GM19025 (cell line): Measurements from ENCODE around the gene KIAA2012.

Source experiments
- ATAC-seq: cut with Tn5 transposase; IDR thresholded peaks from one replicate; pipeline ENCODE4 v1.9.1; 2021; ENCODE audit warnings: mild to moderate bottlenecking, low read depth, moderate library complexity; ENCODE audit not compliant: unreplicated experiment

KIAA2012 gene

GRCh38 chr2:202072737-202073401 lies at the start of gene KIAA2012:
TSS of gene KIAA2012 (plus strand) at chr2:202073255. CDS start at chr2:202073628, 373 bp downstream.
- ATAC-seq: no peak

- no peak for ATAC-seq
These were observed 49.2 kb upstream of the KIAA2012 start for GRCh38 chr2:202023904-202024266.

GRCh38 chr2:202024871-202025270 lies 48.2 kb upstream of the KIAA2012 start:
- ATAC-seq: no peak

GRCh38 chr2:202025816-202026215 lies 47.2 kb upstream of the KIAA2012 start:
- ATAC-seq: no peak

DNA sequence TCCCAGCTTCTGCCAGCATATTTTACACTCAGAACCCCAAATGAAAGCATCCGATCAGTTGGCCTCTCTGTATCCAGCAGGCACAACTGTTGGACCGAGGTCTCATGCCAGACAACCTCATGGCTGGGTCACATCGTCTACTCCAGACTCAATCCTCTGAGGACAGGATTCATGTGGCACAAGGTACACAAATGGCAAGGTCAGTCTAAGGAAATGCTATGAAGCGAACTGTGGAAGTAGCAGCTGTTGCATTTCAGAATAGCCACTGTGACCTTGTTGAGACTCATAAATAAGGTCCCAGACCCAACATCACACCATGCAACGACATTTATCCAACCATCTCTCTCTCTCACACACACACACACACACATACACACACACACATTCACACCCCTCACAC lies 46.5 kb upstream of the KIAA2012 start:
- no peak for ATAC-seq

- no peak for ATAC-seq
These were observed 42.4 kb upstream of the KIAA2012 start for GRCh38 chr2:202030691-202031090.

DNA sequence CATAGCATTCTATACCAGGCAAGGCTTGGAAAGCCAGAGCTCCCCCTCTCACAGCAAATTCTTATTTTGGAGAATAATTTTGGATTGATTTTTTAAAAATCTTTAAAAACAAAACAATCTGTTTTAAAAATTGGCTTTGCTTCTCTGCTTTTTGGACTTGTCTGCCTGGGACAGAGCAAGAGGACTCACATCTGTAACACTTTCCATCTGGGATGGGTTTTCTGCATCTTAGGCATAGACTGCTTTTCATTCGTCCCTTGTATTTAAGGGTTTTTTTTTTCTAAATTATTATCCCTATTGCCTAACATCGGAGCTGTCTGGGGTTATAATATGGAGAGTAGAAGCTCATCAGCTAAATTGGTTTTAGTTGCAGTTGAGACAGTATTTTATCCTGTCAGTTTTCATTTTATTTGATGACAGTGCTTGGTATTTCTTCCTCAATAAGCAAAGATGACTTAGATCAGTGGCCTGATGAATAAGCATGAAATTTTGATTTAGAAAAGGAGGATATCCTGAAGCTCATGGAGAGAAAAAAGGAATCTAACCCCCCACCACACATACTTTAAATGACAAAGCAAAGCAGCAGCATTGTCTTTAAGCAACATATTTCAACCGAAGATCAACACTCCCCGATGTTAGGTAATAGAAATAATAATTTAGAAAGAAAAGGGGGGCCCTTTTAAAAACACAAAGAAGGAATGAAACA lies 41.7 kb upstream of the KIAA2012 start:
- ATAC-seq: no peak

- no peak for ATAC-seq
These were observed 40.2 kb upstream of the KIAA2012 start for GRCh38 chr2:202032846-202033316.

- ATAC-seq: peak; percentile 69
These were observed 39.5 kb upstream of the KIAA2012 start, which contains the start of gene FZD7 for GRCh38 chr2:202033317-202034248. TSS of gene FZD7 (plus strand) at chr2:202033855. CDS start at chr2:202034648, 793 bp downstream.

GRCh38 chr2:202034249-202035088 lies 38.6 kb upstream of the KIAA2012 start:
- peak; percentile 13 for ATAC-seq

DNA sequence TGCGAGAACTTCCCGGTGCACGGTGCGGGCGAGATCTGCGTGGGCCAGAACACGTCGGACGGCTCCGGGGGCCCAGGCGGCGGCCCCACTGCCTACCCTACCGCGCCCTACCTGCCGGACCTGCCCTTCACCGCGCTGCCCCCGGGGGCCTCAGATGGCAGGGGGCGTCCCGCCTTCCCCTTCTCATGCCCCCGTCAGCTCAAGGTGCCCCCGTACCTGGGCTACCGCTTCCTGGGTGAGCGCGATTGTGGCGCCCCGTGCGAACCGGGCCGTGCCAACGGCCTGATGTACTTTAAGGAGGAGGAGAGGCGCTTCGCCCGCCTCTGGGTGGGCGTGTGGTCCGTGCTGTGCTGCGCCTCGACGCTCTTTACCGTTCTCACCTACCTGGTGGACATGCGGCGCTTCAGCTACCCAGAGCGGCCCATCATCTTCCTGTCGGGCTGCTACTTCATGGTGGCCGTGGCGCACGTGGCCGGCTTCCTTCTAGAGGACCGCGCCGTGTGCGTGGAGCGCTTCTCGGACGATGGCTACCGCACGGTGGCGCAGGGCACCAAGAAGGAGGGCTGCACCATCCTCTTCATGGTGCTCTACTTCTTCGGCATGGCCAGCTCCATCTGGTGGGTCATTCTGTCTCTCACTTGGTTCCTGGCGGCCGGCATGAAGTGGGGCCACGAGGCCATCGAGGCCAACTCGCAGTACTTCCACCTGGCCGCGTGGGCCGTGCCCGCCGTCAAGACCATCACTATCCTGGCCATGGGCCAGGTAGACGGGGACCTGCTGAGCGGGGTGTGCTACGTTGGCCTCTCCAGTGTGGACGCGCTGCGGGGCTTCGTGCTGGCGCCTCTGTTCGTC lies 37.7 kb upstream of the KIAA2012 start:
- ATAC-seq: no peak

GRCh38 chr2:202035941-202036372 lies 37.1 kb upstream of the KIAA2012 start:
- ATAC-seq: no peak

DNA sequence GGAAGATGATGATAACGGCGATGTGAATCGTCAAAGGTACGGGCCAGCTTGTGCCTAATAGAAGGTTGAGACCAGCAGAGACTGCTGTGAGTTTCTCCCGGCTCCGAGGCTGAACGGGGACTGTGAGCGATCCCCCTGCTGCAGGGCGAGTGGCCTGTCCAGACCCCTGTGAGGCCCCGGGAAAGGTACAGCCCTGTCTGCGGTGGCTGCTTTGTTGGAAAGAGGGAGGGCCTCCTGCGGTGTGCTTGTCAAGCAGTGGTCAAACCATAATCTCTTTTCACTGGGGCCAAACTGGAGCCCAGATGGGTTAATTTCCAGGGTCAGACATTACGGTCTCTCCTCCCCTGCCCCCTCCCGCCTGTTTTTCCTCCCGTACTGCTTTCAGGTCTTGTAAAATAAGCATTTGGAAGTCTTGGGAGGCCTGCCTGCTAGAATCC lies 36.4 kb upstream of the KIAA2012 start:
- ATAC-seq: no peak

DNA sequence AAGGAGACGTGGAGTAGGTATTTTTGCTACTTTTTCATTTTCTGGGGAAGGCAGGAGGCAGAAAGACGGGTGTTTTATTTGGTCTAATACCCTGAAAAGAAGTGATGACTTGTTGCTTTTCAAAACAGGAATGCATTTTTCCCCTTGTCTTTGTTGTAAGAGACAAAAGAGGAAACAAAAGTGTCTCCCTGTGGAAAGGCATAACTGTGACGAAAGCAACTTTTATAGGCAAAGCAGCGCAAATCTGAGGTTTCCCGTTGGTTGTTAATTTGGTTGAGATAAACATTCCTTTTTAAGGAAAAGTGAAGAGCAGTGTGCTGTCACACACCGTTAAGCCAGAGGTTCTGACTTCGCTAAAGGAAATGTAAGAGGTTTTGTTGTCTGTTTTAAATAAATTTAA lies 36.0 kb upstream of the KIAA2012 start:
- no peak for ATAC-seq

GRCh38 chr2:202038471-202039277 lies 34.4 kb upstream of the KIAA2012 start:
- no peak for ATAC-seq

DNA sequence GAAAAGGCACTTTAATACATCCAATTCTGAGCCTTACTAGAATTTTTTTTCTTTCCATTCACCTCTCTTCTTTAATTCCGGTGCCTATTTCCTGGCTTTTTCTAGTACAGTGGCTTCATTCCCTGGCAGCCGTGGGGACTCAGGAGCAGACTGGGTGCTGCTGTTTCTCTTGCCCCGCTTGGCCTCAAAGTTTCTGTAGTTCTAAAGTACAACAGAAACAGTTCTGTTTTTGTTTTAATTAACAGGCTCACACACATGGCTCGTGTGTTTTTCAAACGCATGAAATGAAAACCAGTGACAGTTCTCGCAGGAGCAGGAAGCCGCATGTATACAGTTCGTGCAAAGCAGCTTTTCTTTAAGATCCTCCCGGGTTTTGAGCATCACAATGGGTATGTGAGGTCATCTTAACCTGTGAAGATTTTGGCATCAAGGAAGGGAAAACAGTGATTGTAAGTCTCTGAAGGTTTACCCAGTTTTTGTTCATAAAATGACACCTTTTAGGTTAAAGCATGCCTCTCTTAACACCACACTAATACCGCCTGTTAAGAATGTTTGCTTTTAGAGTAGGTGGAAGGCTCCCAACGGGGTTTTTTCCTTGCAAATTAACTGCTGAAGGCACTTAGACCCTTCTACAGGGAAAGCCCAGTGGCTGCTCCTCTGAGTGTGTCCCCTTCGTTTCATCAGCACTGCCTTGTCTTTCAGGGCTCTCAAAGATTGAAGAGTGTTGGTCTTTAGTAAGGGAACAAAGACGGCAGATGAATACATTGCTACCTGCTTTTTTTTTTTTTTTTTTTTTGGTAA lies 33.6 kb upstream of the KIAA2012 start:
- ATAC-seq: no peak

DNA sequence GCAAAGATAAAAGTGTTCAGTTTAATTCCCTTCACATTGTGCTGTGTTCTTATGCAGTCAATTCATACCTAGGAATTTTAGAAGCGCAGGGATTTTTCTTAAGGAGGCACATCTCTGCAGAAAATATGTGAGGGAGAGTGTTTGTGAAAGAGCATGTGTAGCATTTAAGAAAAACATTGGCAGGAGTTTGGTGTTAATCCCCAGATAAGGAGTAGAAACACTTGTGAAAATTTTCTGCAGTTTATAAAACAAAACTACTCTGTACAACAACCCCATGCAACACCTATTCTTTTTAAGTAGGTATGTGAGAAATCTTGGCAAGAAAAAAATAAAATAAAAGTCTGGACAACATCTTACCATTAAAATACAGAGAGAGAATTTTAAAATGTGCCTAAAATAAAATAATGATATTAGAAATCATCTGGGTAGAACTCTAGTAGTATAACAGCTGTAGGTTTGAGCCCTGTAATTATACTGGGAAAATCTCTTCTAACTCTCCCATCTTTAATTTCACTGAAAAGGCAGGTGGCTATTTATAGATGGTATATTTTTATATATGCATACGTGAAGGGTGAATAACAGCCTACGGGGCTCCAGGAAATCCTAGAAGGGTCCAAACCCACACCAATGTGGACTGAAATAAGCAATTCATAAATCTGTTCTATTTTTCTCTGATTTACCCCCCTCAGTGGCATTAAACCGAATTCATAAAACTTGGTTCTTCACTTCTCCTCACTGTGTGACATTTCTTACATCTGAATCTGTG lies 32.8 kb upstream of the KIAA2012 start:
- no peak for ATAC-seq
